OCI-M2 (cell line): ENCODE results near the gene DEGS2.
A peak's percentile ranks its signal among the peaks of the same experiment; 100 is the strongest.
"Not testable (repeated sequence)": the region's sequence is repeated elsewhere in the genome, so short reads cannot be mapped to it uniquely, and the experiment has no call there.

Experiments
- DNase-seq: peaks from one replicate; lab custom pipeline; 2025; ENCODE audit not compliant: unreplicated experiment; lab: John Stamatoyannopoulos, UW

Gene DEGS2

DNA sequence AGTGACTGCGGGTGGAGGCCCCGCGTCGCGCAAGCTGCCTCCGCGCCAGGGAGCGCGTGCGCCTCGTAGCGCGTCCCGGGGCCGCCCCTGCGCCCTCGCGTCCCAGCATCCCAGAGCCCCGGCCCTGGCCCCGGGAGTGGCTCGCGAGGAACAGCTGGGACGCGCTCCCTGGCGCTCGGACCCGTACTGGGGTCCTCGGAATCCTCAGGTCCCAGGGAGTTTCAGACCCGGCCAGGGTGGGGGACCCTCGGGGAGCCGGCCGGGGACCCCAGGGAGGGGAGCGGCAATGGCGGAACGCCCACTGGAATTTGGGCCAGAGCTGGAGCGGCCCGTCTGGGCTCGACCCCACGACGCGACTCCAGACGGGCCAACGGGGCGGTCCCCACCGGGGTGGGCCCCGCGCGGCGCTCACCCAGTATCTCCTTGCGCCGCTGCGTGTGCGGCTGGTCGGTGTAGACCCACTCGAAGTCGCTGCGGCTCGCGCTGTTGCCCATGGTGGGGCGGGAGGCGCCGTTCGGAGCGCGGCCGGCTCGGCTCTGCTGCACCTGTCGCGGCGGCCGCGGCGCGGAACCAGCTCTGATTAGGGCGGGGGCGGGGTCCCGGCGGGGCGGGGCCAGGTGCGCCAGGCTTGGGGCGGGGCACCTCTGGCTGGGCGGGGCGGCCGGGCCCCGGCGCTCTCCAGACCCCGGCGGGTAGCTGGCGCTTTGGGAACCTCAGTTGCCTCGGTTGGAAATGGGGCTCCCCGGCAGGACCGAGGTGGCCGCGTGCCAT is at the start of gene DEGS2:
Gene DEGS2, minus strand, starts transcription at position 552 of the 771 bp plus-strand sequence. Its CDS starts 58 bp downstream, at position 494.
- no peak for DNase-seq

DNA sequence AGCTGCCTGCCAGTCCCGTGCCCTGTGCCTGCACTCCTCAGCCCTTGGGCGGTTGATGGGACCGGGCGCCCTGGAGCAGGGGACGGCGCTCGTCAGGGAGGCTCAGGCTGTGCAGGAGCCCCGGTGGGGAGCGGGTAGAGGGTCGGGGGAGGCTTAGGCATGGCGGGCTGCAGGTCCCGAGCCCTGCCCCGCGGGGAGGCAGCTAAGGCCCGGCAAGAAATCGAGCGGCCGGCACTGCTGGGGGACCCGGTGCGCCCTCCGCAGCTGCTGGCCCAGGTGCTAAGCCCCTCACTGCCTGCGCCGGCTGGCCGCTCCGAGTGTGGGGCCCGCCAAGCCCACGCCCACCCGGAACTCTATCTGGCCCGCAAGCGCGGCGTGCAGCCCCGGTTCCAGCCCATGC is 48.7 kb upstream of the DEGS2 start:
- not testable (repeated sequence) for DNase-seq

DNA sequence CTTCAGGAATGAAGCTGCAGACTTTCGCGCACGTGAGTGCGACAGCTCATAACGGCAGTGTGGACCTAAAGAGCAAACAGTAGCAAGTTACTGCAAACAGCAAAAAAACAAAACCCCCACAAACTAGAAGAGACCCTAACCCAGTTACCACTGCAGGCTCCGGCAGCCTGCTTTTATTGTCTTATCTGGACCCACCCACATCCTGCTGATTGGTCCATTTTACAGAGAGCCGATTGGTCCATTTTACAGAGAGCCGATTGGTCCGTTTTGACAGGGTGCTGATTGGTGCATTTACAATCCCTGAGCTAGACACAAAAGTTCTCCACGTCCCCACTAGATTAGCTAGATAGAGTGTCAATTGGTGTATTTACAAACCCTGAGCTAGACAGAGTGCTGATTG is 48.1 kb upstream of the DEGS2 start:
- not testable (repeated sequence) for DNase-seq

DNA sequence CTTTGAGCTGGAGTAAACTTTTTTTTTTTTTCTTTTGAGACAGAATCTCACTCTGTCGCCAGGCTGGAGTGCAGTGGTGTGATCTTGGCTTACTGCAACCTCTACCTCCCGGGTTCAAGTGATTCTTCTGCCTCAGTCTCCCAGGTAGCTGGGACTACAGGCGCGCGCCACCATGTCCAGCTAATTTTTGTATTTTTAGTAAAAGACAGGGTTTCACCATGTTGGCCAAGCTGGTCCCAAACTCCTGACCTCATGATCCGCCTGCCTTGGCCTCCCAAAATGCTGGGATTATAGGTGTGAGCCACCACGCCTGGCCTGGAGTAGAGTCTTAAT is 45.4 kb upstream of the DEGS2 start:
- DNase-seq, result not testable (repeated sequence)

DNA sequence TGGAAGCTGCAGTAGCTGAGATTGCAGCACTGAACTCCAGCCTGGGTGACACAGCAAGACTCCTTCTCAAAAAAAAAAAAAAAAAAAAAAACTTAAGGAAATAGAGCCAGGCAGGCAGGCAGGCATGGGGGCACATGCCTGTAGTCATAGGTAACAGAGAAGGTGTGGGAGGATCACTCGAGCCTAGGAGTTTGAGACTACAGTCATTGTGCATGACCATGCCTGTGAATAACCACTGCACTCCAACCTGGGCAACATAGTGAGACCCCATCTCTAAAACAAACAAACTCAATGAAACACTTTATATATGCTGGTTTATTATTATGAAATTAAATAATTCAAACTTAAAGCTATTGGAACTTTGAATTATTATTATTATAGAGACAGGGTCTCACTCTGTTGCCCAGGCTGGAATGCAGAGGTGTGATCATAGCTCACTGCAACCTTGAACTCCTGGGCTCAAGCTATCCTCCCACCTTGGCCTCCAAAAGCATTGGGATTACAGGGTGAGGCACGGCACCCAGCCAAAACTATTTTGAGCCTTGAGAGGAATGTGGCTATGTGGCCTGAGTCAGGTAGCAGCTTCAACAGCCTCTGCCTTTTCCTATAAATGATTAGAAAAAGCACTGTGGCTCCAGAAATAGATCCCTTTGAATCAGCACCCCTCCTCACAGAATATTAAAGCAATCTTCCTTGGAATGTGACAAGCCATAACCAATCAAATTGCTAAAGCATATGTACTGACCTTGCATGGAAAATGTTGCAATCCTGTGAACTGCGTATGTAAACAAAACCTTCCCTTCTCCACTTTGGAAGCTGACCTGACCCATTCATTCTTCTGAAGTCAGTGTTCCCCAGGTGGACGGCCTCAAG is 44.8 kb upstream of the DEGS2 start:
- no peak for DNase-seq

DNA sequence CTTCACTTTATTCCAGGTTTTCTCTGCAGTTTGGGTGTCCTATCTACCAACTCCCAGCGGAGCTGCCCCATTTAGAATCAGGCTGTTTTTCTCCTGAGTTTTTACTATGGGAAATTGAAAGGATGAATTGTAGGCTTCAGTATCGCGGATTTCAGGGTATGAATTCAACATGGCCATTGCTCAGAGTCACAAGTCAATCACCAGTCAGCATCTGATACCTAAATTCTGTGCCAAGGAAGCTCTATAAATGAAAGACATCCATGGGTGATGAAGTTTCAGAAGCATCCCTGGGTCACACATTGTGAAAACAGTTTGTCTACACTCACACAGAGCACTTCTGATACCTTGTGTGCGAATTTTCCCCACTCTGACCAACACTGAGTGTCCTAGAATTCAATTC is 43.7 kb upstream of the DEGS2 start:
- no peak for DNase-seq

DNA sequence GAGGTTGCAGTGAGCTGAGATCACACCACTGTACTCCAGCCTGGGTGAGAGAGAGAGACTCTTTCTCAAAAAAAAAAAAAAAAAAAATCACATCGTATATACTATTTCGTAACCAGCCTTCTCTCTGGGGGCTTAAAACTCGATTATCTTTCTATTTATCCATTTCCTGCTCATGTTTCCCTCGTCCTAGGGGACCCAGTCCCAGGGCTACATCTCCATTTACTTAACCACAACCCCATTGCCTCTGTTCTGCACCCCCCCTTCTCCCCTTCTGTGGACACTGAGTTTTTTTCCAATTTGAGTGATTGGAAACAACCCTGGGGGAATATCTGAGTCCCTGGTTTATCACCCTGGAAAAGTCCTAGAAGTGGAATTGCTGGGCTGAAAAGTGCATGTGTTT is 43.3 kb upstream of the DEGS2 start:
- no peak for DNase-seq

DNA sequence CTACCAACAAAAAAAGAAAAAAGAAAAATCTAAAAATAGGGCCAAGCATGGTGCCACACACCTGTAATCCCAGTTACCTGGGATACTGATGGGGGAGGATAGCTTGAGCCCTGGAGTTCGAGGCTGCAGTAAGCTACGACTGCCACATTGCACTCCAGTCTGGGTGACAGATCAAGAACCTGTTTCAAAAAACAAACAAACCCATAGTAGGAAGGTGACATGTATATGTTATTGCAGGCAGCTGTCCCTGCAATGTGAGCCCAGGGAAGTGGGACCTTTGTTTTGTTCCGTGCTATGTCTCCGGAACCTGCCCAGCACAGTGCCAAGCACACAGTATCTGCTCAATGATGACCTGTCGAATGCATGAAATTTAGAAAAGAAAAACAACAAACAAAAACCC is 42.3 kb upstream of the DEGS2 start:
- DNase-seq, result no peak

DNA sequence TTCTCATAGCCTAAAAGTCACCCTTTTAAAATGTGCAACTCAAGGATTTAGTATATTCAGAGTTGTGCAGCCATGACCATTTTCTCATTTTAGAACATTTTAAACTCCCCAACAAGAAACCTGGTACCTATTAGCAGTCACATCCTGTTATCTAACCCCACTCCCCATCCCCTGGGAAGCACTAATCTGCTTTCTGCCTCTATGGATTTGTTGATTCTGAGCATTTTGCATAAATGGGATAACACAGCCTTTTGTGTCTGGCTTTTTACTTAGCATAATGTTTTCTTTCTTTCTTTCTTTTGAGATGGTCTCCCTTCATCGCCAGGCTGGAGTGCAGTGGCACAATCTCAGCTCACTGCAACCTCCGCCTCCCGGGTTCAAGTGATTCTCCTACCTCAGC is 40.9 kb upstream of the DEGS2 start:
- no peak for DNase-seq

DNA sequence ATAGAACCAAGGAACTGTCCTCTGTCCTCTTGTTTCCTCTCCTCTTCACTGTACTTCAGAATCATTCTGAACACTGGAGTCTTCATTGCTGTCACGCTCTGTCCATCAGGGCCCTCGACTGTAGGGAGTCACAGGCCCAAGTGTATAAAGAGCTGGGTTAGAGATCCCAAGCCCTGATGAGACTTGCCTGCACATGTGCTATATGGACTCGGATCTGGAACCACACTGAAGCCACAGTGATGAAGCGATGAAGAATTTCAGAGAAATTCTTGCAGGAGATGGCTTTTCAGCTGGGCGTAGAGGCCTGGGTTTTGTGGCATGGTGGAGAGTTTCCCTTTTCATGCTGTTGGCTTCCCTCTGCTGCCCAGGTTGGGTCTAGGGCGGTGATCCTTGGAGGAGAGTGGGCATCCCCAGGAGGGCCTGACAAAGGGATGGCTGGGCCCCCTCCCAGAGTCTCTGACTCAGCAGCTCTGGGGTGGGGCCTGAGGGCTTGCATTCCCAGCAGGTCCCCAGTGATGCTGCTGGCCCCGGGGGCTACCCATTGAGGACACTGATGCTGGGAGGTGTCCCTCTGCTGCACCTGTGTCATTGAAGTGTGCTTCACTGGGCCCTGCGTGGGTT is 39.9 kb upstream of the DEGS2 start:
- DNase-seq, result no peak

DNA sequence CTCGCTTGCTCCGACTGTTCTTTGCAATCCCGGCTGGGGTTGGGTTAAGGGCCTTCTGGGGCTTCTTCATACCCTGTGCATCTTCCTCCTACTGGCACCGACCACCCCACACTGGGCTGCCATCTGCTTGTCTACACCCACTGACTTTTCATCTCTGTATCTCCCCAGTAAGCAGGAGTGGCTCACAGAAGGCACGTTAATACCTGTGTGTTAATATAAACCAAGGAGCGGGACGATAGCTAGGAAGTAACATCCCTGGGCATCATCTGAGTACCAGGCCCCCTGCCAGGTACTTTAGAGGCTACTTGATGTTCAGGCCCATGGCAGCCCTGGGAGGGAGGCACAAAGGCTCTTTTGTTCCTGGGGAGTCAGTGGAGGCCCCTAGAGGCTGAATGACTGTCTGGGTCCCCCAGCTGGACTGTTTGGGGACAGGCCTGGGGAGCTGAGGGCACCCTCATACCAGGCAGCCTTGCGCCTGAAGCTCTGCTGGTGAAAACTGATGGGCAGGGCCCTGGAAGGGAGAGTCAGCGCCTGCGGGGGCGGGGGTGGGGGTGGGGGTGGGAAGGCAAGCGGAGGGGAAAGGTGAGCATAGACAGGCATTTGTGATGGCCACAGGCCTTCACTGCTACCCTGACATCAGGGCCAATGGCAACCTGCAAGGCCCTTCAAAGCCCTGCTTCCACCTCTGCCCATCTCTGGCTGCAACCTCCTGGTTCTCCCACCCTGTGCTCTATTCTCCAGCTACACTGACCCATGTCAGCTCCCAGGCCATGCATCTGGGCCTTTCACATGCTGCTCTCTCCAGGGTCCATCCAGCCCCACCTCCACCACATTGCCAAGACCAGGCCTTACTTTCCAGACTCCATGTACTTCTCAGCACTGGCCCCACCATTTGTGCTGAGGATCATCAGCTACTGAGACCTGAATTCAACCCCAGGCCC is 34.2 kb upstream of the DEGS2 start:
- DNase-seq, result no peak

DNA sequence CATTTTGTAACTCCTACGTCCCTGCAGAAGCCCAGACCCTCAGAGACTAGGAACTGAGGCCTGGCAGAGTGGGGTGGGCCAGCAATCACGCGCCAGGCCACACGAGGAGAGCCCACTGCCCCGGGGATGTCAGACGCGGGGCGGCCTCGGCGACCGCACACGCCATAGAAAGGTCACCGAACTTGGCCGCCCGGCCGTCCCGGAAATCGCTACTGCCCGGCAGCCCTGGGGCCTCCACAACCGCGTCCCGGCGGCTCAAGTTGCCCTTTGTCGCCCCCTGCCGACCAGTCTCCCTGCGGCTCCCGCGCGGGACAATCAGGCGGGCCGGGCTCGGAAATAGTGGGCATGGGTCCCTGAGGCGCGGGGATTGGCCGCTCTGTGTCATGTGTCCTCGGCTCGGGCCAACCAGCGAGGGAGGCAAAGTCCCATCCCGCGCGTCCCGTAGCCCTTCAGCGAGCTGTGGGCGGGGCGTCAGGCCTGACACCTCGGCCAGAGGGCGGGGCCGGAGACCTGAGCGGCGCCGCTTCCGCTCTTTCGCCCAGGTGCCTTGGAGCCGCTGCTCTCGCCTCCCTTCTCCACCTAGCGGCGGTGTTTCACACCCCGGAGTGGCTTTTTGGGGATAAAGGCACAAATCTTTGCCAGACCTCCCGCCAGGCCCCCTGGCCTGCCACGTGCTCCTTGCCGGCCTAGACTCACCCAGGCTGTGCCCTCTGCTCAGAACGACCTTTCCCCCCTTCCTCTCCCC is 33.4 kb upstream of the DEGS2 start:
- DNase-seq, result peak; percentile 92

DNA sequence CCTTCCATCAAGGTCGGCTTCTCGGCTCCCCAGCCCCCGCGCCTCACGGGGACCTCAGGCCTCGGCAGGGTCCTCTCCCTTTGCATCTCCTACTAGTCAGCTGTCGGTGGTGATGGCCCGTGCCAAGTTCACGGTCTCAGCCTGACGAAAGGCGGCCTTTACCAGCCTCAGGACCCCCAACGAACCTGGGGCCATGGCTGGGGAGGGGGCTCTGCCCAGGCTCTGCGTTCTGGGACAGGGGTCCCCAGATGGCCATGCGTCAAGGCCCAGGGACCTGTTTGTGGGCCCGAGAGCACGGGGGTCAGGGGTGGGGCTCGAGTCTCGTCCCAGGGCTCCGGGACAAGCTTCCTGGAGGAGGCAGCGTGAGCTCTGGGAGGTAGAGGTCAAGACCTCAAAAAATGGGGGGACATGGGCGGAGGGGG is 32.8 kb upstream of the DEGS2 start:
- no peak for DNase-seq

DNA sequence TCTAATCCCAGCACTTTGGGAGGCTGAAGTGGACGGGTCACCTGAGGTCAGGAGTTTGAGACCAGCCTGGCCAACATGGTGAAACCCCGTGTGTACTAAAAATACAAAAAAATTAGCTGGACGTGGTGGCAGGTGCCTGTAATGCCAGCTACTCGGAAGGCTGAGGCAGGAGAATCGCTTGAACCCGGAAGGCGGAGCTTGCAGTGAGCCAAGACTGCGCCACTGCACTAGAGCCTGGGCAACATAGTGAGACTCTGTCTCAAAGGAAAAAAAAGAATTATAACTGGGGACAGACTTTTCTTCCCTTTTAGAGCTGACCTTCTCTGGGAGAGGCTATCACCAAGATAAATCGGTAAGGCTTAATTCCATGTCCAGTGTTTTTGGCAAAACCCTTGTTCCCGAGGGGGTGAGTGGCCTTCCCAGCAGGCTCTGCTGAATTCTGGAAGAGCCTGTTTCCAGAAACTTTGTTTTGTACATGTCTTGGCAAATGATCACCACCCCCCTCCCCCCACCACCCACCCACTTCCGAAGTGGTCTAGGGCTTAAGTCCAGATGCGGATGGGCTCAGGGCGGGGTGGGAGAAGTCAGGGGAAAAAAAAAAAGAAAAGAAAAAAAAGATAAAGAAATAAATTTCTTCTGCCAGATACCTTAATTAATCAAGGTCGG is 32.3 kb upstream of the DEGS2 start:
- DNase-seq, result no peak

DNA sequence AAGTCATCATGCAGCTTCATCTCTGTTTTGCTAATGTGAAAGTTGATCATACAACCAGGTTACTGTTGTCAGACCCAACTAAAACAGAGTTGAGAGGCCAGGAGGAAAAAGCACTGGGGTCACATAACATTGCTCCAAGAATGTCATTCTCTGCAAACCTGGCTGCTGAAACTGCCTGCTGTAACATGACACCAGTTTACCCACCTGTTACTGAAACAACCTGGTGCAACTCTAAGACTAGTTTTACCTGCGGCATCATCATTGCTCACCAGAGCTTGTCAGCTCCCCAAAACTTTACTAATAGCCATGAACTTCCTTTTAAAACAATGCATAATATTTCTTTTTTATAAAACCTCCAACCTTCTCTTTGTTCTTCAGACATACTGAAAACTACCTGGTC is 30.7 kb upstream of the DEGS2 start:
- DNase-seq, result no peak

DNA sequence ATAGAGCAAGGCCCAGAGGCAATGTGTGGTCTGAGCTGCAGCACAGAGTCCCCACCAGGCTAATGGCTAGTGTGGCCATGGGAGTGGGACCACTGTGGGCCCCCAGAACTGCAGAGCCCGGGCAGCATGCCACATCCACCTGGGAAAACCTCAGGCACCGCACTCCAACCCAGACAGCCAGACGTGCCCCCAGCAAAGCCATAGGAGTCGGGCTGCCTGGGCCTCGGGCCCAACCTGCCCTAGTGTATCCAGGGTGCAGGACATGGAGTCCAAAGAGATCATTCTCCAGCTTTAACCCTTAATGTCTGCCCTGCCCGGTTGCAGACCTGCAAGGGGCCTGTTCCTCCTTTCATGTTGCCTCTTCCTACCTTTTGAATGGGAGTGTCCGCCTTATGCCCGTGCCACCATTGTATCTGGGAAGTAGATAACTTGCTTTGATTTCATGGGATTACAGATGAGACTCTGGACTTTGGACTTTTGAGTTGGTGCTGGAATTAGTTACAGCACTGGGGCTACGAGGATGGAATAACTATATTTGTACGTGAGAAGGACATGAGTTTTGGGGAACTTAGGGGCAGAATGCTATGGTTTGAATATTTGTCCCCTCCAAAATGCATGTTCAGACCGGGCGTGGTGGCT is 29.1 kb upstream of the DEGS2 start:
- no peak for DNase-seq

DNA sequence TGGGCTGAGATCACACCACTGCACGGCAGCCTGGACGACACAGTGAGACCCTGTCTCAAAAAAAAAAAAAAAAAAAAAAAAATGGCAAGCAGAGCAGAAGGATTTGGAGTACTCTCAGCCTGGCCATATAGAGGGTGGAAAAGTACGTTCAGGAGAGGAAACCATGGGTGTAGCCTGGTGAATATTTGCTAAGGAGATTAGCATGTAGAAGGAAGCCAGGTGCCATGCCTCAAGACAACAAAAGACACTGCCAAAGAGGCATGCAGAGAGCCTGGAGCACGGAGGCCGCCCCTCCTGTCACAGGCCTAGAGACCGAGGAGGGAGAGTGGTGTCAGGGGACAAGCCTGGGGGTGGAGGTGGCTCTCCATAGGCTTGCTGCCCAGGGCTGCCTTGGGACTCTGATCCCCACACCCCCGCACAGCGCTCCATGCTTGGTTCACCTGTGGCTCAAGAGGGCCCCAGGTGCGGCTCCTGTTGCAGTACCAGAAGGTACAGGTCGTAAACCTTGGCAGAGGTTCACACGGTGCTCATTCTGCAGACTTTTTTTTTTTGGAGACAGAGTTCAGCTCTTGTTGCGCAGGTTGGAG is 27.9 kb upstream of the DEGS2 start:
- no peak for DNase-seq

DNA sequence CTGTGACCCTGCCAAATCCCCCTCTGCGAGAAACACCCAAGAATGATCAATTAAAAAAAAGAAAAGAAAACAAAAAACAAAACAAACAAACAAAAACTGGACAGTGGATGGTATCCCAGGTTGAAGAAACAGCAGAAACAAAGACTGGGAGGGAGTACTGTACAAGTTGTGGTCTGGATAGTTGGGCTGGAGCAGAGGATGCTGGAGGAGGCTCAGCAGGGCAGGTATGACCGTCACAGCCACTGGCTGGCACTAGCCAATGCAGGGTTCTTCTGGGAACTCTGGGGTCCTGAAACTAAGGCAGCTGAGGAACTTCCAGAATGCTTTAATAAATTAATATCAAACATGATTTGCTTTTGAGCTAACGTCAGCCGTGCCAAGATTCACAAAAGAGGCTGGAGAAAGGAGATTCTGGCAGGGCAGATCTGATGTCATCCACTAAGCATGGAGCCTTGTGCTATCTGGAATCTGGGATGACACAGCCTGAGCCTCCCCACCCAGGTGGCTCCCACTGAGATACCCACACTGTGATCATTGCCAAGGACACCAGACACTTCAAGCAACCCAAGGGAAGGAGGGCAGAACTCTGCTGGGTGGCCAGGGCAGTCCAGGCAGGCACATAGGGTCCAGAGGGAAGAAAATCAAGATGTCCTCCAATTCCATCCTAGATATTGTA is 22.6 kb upstream of the DEGS2 start:
- DNase-seq, result not testable (repeated sequence)
